AG04449 (cell line): ENCODE results near the gene TCF7L2.
A peak's percentile ranks its signal among the peaks of the same experiment; 100 is the strongest.

Source experiments
- CTCF ChIA-PET: fragments of 350-600 bp; formaldehyde crosslinking; extraction: SDS; loops from one replicate; lab custom pipeline; 2021; ENCODE audit warnings: antibody characterized with exemption; lab: Yijun Ruan, JAX
- POLR2A ChIA-PET: fragments of 400-600, 350-600 bp; formaldehyde crosslinking; extraction: SDS; loops from one replicate; lab custom pipeline; 2020; ENCODE audit warnings: antibody characterized with exemption, inconsistent platforms; lab: Yijun Ruan, JAX
- DNase-seq: peaks from one replicate; pipeline ENCODE4 v3.0.0-alpha.2; 2010; ENCODE audit warnings: low read depth, low spot score
- H3K4me3 ChIP-seq: 2 replicates; pipeline ENCODE4 v1.5.1; 2011; ENCODE audit warnings: low read depth, mild to moderate bottlenecking, control low read depth, low read length
- TF ChIP-seq, protein P1 (sequence below): IDR thresholded peaks from one replicate; pipeline ENCODE4 v1.5.1; 2011; ENCODE audit warnings: mild to moderate bottlenecking, moderate library complexity, low read length, control low read depth, inconsistent platforms; ENCODE audit not compliant: insufficient read depth; ENCODE audit errors: missing control alignments

Gene TCF7L2

DNA sequence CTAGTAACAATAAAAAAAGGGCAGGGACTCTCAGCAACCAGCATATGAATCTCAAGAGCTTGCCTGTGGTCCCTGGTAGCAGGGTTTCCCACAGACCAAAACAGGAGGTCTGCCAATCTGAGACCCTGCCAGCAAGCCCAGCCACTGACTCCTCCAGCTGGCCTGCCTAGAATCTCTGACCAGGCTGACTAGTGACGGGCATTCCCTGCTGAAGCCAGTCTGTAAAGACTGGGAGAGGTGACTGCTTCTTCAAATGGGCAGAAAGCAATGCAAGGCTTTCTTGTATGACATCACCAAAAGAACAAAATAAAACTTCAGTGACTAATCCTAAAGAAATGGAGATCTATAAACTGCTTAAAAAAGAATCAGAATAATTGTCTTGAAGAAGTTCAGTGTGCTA lies 249.4 kb downstream of the TCF7L2 start:
- ChIA-PET CTCF (no interaction called here), POLR2A (no interaction called here)
- H3K4me3 ChIP-seq: no peak overlapping the region
- TF ChIP-seq, protein P1, sequence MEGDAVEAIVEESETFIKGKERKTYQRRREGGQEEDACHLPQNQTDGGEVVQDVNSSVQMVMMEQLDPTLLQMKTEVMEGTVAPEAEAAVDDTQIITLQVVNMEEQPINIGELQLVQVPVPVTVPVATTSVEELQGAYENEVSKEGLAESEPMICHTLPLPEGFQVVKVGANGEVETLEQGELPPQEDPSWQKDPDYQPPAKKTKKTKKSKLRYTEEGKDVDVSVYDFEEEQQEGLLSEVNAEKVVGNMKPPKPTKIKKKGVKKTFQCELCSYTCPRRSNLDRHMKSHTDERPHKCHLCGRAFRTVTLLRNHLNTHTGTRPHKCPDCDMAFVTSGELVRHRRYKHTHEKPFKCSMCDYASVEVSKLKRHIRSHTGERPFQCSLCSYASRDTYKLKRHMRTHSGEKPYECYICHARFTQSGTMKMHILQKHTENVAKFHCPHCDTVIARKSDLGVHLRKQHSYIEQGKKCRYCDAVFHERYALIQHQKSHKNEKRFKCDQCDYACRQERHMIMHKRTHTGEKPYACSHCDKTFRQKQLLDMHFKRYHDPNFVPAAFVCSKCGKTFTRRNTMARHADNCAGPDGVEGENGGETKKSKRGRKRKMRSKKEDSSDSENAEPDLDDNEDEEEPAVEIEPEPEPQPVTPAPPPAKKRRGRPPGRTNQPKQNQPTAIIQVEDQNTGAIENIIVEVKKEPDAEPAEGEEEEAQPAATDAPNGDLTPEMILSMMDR: no peak
- peak; percentile 38 for DNase-seq

DNA sequence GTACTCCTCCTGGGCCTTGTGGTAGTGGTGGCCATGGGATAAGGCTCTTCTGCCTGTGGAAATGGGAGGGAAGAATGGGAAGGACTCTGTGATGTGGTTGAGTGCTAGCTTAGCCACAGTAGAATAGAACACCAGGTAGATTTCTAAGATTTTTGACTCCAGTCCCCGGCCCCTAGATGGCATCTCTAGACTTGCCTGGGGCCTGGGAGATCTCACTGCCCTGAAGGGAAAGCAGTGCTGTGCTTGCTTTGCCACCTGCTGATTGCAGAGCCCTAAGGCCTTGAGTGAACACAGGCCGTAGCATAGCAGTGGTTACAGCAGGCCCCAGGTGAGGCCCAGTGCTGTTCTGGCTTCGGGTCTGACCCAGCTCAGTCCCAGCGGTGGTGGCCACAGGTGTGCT lies 252.0 kb downstream of the TCF7L2 start:
- no peak for DNase-seq
- ChIA-PET POLR2A (no interaction called here), CTCF (no interaction called here)
- H3K4me3 ChIP-seq: no peak overlapping the region
- TF ChIP-seq, protein P1: no peak

DNA sequence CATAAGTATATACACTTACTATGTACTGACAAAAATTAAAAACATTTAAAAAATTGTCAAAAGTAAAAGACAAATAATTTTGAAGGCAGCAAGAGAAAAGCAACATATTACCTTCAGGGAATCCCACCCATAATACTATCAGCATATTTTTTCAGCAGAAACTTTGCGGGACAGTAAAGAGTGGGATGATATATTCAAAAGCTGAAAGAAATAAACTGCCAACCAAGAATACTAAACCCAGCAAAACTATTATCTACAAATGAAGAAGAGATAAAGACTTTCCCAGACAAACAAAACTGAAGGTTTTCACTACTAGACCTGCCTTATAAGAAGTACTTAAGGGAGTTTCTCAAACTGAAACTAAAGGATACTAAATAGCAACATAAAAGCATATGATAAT lies 257.9 kb downstream of the TCF7L2 start:
- ChIA-PET POLR2A (no interaction called here), CTCF (no interaction called here)
- TF ChIP-seq, protein P1: no peak
- no peak overlapping the region for H3K4me3 ChIP-seq
- no peak for DNase-seq

DNA sequence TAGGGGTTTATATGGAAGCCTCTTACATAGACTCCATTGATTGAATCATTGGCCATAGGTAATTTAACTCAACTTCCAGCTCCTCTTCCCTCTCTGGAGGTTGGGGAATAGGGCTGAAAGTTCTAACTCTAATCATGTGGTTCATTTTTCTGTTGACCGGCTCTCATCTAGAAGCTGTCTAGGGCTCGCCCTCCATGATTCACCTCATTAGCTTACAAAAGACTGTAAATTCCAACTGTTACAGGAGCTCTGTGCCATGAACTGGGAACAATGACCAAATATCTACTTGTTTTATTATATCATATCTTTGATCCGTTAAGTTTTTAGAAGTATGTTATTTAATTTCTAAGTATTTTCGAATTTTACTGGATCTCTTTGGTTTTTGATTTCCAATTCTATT lies 263.0 kb downstream of the TCF7L2 start:
- no peak overlapping the region for H3K4me3 ChIP-seq
- no peak for DNase-seq
- POLR2A ChIA-PET: no interaction called here
- CTCF ChIA-PET: no interaction called here
- TF ChIP-seq, protein P1: no peak

DNA sequence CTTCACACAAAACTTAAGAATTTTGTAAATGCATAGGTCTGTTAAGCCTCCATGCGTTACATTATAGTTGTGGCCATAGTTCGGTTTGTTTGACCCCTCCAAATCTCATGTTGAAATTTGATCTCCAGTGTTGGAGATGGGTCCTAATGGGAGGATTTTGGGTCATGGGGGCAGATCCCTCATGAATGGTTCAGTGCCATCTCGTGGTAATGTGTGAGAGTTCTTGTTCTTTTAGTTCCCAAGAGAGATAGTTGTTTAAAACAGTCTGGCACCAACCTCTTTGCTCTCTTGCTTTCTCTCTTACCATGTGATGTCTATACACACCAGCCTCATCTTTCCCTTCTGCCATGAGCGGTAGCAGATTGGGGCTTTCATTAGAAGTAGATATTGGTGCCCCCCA lies 264.3 kb downstream of the TCF7L2 start:
- DNase-seq: no peak
- H3K4me3 ChIP-seq: no peak overlapping the region
- CTCF ChIA-PET: no interaction called here
- POLR2A ChIA-PET: no interaction called here
- TF ChIP-seq, protein P1: no peak

DNA sequence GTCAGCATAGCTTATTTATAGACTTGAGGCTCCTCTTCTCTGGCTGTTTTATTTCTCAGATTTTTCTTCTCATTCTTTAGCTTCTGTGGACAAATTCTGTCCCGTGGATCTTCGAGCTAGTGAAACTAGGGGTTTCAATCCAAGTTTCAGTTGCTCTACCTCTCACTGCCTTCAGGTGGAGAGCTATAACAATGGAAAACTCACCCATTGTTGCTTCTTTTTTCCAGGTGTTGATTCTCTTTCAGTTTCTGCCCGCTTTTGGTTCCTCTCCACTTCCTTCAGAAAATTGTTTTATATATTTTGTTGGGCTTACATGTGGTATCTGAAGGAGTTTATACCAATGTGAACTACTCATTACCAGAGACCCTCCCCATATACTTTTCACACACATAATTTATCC lies 266.1 kb downstream of the TCF7L2 start:
- CTCF ChIA-PET: interaction anchor here (1.1 to 2.4 kb wide), 2 partner anchors 9 to 168 kb away, joined by 3 to 16 read pairs; no protein-coding TSS in a partner anchor
- POLR2A ChIA-PET: no interaction called here
- TF ChIP-seq, protein P1: no peak
- H3K4me3 ChIP-seq: no peak overlapping the region
- no peak for DNase-seq
